Dedifferentiated amniotic fluid mesenchymal stem cell (primary cell): ENCODE data around the gene HOXA7.

Source experiments
- DNase-seq: peaks from one replicate; pipeline ENCODE4 v3.0.0-alpha.2; 2016; ENCODE audit errors: extremely low spot score

The HOXA7 gene

GRCh38 chr7:27119412-27119911, 37.0 kb downstream of the HOXA7 start:
- DNase-seq = no peak

DNA sequence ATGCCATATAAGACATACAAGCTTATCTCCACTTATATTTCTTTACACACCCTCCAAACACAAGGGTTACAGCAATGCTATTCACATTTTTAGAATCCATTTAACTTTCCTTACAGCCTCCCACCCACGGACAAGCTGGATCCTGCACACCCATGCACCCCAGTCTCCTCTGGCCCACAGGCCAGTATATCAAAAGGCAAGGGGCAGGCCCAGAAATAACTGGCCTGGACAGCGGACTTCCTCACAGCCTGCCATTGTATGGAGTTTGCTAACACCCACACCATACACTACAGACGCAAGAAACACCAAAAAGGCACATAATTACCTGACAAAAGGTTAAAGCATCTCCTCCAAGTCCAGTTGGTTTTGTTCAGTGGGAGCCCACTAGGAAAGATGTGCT, 37.9 kb downstream of the HOXA7 start:
- no peak for DNase-seq

GRCh38 chr7:27117887-27118491, 38.5 kb downstream of the HOXA7 start:
- DNase-seq = no peak

DNA sequence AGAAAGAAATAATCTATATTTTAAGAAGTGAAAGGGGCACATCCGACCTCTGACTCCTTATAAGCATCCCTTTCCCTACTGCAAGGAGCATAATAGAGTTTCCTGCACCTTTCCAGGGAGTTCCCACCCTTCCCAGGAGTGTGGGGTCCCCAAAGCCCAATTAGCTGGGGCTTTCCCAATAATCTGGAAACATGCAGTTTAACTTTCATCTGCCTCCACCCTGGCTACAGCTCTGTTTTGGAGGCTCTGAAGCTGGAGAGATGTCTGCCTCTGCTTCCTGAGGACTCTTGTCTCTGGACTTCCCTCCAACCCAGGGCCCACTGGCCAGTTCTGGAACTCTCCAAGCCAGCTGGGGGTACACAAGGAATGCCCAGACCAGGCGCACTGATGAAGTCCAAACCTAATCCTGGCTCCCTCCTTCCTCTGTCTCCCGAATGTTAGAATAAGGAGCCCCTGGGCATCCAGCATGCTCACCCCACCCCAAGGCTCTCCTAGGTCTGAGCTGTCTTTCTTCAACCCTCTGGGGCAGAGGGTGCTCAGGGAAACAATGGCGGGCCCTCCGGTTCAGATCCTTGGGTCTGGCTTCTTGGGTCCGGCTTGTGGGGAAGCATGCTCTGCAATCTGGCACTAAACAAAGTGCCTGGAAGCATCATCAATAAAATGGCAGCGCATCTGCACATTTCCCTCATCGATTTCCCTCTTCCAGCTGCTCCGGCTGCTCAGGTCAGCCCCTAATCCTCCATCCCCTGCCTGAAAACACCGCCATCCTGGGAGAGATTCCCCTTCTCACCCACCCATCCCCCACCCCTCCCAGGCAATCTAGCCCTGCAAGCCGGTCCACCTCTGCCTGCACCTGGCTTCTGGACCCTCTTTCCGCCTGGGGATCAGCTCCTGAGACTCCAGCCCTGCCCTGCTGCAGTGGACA, 39.3 kb downstream of the HOXA7 start:
- DNase-seq = no peak

DNA sequence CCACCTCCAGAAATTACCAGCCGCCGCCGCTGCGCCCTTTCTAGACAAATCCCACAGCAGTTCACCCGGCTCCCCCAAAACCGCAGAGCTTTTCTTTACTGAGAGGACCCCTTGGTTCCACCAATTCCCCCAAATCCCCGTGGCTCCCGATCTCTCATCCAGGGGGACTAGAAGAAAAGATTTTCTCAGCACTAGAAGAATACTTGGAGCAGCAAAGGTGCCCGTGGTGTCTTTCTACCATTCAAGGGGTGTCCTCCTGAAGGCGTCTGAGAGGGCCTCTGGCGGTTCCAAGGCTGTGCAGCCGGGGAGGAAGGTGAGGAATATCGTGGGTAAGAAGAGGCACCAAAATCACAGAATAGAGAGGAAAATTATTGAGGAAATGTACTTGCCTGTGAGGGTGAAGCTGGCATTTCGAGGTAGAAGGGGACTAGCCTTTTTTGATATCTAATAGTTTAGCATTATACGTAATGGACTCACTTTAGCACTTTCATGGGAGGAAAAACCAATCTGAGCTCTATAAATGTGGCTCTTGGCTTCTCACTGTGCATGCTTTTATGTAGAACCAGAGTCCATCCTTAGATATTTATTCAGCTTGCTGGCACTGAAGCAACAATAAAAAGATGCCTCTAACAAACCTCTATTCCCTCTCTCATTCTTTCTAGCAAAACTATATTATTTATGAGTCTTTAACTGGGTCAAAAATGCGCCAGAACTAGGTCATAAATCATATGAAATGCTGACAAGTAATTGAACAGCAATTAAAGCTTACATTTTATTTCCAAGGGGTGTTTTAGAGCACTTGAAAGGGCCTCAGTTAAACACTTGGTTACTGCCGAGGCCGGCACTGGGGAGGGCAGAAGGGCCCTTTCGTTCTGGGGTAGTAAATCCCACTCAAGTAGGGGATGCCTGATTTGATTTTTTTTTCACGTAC, 40.2 kb downstream of the HOXA7 start:
- DNase-seq = no peak

GRCh38 chr7:27115221-27116026, 41.1 kb downstream of the HOXA7 start:
- no peak for DNase-seq

GRCh38 chr7:27114881-27115220, 41.6 kb downstream of the HOXA7 start:
- no peak for DNase-seq

DNA sequence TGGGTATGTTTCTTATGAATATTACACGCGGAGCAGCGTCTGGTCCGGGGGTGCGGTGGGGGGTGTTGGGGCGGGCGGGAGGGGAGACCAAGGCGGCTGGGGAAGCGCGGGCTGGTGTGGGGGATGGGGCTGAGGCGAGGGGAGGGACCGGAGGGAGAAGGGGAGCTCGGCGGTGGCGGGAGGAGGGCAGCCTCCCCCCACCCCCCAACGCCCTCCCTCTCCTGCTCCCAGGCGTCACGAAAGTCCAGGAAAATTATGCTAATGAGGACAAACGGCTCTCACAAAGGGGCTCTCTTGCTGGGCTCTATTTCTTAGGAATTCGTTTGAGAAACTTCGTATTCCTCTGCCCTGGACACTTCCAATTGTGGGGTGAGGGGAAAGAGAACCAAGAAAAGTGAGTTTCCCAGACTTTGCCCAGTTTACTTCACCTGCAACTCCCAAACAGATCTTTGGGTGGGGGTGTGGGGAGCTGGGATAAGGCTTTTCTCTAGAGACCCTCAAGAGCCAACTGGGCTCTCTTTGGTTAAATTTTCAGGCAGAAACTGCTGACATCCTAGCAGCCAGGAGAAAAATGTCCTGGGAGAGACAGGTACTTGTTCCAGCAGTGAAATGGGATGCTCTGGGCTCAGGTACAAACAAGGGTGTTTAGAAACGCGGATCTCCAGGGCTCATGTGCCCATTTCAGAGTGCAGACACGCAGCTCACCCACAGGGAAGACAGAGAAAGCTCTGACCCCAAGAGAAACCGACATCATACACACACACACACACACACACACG, 42.3 kb downstream of the HOXA7 start:
- no peak for DNase-seq

- DNase-seq = no peak
Observed at GRCh38 chr7:27112955-27113949, 43.2 kb downstream of the HOXA7 start.

- no peak for DNase-seq
Observed at GRCh38 chr7:27112361-27112760, 44.1 kb downstream of the HOXA7 start.

DNA sequence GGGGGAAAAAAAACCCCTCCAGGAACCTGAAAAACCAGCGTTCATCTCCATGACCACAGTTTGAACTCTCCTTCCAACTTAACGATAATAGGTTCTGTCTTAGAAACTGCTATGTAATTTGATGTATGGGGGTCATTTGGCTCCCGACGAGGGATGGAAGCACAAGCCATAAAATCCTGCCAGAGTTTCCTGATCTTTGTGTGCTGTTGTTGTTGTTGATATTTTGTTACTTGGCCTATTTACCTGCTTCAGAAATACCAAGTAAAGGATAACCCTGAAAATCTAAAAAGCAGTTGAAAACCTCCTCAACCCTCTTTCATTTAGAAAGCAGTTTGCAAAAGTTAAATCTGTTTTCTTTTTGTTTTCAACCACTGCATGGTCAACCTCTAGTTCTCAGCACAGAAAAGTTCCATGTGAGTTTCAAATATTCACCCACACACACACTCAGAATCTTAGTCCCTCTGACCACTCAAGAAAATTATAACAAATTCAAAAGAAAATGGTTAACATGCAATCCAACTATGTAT, 44.7 kb downstream of the HOXA7 start:
- DNase-seq = no peak

DNA sequence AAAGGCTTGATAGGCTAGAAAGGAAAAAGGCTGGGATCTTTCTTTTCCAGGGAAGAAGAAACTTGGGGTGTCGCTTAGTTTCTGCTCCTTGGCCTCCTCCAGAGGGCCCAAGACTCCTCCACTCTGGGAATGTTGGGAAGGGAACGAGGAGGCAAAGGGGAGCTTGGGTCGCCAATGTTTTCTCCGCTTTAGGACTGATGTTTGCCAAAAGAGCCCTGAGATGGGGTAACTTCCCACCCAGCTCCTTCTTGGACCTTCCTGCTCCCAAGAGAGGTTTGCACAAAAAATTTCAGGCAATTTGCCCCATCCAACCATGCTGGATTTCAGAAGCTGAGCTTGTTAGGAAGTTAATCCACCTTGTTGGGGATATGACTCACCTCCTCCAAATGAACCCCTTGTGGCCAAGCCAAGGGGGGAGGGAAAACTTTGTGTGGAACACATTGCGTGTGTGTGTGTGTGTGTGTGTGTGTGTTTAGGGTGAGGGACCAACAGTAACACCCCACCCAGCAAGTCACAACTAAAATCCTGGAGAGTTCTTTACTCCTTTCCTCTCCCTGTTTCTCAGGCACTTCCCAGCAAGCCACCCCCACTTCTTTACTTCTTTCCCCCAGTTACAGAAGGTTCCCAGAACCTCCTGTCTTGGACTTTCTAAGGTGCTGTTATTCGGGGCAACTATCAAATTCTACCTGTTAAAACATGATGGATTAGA, 45.3 kb downstream of the HOXA7 start:
- DNase-seq = no peak

DNA sequence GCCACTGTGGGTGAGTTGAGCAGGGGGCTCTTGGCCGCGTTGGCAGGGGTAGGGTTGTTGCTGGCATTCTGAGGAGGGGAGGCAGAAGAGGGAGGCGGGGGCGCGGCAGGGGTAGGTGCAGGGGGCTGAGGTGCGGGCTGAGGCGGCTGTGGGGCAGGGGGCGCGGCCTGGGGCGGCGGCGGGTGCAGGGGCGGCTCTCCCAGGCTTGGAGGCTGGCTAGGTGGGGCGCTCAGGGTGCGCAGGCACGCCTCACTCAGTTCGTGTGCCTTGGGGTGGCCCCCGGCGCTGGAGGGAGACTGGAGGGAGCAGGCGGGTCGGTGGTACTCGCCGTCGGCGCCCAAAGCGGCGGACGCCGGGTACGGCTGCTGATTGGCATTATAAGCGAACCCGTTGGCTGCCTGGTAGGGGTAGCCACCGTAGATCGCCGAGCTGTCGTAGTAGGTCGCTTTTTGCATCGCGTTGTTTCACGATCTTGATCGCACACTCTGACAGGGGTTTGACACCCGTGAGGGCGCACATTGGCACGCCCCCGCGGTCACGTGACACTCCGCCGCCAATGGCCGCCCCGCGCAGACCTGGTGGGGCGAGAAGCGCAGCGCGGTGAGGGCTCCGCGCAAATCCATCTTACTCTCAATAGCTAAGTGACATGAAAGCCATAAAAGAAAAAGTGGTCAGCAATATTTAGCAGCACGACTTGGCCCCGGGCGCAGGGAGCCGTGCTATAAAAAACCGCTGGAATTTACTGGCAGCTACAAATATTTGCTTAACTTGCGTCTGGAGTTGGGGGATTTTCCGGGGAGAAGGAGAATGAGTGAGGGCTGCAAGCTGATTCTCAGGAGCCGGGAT, 46.1 kb downstream of the HOXA7 start:
- no peak for DNase-seq

- no peak for DNase-seq
Observed at GRCh38 chr7:27109466-27110185, 46.8 kb downstream of the HOXA7 start.

DNA sequence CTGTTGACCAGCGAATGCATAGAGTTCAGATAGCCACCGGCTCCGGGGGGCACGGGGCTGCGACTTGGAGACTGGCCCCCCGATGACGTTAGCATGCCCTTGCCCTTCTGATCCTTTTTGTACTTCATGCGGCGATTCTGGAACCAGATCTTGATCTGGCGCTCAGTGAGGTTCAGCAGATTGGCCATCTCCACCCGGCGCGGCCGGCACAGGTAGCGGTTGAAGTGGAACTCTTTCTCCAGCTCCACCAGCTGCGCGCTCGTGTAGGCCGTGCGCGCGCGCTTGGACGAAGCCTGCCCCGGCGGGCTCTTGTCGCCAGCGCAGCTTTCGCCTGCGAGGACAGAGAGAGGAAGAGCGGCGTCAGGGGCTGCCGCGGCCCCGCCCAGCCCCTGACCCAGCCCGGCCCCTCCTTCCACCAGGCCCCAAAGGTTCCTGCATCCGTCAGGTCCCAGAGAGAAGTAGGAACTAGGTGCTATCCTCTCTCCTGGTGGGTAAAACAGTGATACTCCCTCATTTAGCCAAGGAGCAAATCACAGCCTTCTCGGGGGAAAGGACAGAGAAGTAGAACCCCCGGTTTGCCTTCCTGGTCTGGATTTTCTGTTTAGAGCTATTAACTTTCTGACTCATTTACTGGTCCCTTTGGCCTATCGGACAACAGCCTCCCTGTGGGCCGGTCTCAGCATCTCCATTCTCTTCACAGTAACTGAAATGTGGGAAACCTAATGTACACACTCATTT, 47.9 kb downstream of the HOXA7 start:
- no peak for DNase-seq
